Right atrium auricular region (tissue), 2 donors: Measurements from ENCODE around the gene CREB3L4. TPM values are rescaled to one million over a fixed set of nuclear protein-coding genes. Genes with fewer than 3 reads are reported as not detected.
A peak's percentile ranks its signal among the peaks of the same experiment; 100 is the strongest.

Experiments used
- DNase-seq: peaks from one replicate; pipeline ENCODE4 v3.0.0-alpha.2; 2019; ENCODE audit warnings: low spot score
- H3K27ac ChIP-seq, 2 donors: fragments of 200-600 bp; sonication (generic); 1 replicate in 1 of 2; 2 replicates in 1 of 2; pipeline ENCODE4 v1.5.1; 2016 to 2019
- H3K27me3 ChIP-seq, 2 donors: fragments of 200-600 bp; sonication (generic); one replicate each; pipeline versions ENCODE4 v1.5.1 to v1.6.0; 2017 to 2019
- H3K36me3 ChIP-seq: fragments of 200-600 bp; sonication (generic); one replicate; pipeline ENCODE4 v1.5.1; 2016
- H3K4me1 ChIP-seq, 2 donors: fragments of 200-600 bp; sonication (generic); one replicate each; pipeline versions ENCODE4 v1.5.1 to v1.6.0; 2017 to 2019
- H3K4me3 ChIP-seq, 2 donors: fragments of 200-600 bp; sonication (generic); 1 replicate in 1 of 2; 2 replicates in 1 of 2; pipeline ENCODE4 v1.5.1; 2017 to 2019; ENCODE audit warnings: mild to moderate bottlenecking in 1 of 2, moderate library complexity in 1 of 2
- H3K9me3 ChIP-seq, 2 donors: fragments of 200-600 bp; sonication (generic); one replicate each; pipeline ENCODE4 v1.5.1; 2019
- CTCF ChIP-seq, 2 donors: fragments of 200-600 bp; sonication (generic); IDR thresholded peaks; one replicate each; pipeline ENCODE4 v1.5.1; 2019; ENCODE audit warnings: antibody characterized with exemption in 2 of 2
- total RNA-seq, 2 donors: library from RNA; depleted of rRNA; stranded (reverse); fragments of >200 nt; gene quantifications; one replicate each; pipeline ENCODE4 v1.1.0, GENCODE V29; 2016

CREB3L4 gene
- total RNA-seq, 2 donors from 2014 or later, result 4.9 to 5.6 TPM

GRCh38 chr1:153922076-153922971, 45.4 kb upstream of the CREB3L4 start:
- H3K9me3 ChIP-seq, result no peaks in the 10 kb centered on the region
- peak in 1 of 2 donors; percentile 17 for TF ChIP-seq CTCF (IDR thresholded peaks at IDR 0.05)
- no peaks in the 10 kb centered on the region for H3K36me3 ChIP-seq
- peak overlapping the region; percentile 94 to 96 for H3K27ac ChIP-seq
- DNase-seq, result no peak
- peaks cover 0 to 43% of the 10 kb centered on the region in 2 donors for H3K4me1 ChIP-seq
- no peaks in the 10 kb centered on the region for H3K27me3 ChIP-seq
- H3K4me3 ChIP-seq, result peak overlapping the region; percentile 73 to 84

GRCh38 chr1:153922972-153923925, 44.5 kb upstream of the CREB3L4 start, which contains the start of gene GATAD2B:
Gene GATAD2B (minus strand): TSS chr1:153922972. CDS start chr1:153828347, 94,625 bp downstream.
- H3K27ac ChIP-seq, result peak within 1 kb of the TSS; percentile 94 to 96
- H3K36me3 ChIP-seq, result no peaks in the 10 kb centered on the region
- H3K4me1 ChIP-seq, result peaks cover 0 to 43% of the 10 kb centered on the region in 2 donors
- no peaks in the 10 kb centered on the region for H3K27me3 ChIP-seq
- H3K4me3 ChIP-seq, result peak within 1 kb of the TSS; percentile 73 to 84
- no peak for TF ChIP-seq CTCF (IDR thresholded peaks at IDR 0.05)
- peak; percentile 99 for DNase-seq
- no peaks in the 10 kb centered on the region for H3K9me3 ChIP-seq

GRCh38 chr1:153926405-153926804, 41.3 kb upstream of the CREB3L4 start:
- H3K4me3 ChIP-seq, result no peak overlapping the region
- peaks cover 9% of the 10 kb centered on the region for H3K36me3 ChIP-seq
- no peak for TF ChIP-seq CTCF (IDR thresholded peaks at IDR 0.05)
- no peak for DNase-seq
- no peaks in the 10 kb centered on the region for H3K9me3 ChIP-seq
- no peaks in the 10 kb centered on the region for H3K27me3 ChIP-seq
- H3K4me1 ChIP-seq, result peaks cover 0 to 22% of the 10 kb centered on the region in 2 donors
- no peak overlapping the region for H3K27ac ChIP-seq

- Histone ChIP-seq H3K27ac (no peak overlapping the region), H3K27me3 (no peaks in the 10 kb centered on the region)
Observed at GRCh38 chr1:153928245-153928644, 39.5 kb upstream of the CREB3L4 start.

More at GRCh38 chr1:153928245-153928644, 39.5 kb upstream of the CREB3L4 start:
- H3K4me1 ChIP-seq, result peaks cover 0 to 17% of the 10 kb centered on the region in 2 donors
- H3K9me3 ChIP-seq, result no peaks in the 10 kb centered on the region
- no peak for DNase-seq
- TF ChIP-seq CTCF (IDR thresholded peaks at IDR 0.05), result no peak
- H3K36me3 ChIP-seq, result peaks cover 25% of the 10 kb centered on the region
- no peak overlapping the region for H3K4me3 ChIP-seq
